ENCODE data around the gene SLC46A1. TPM values are rescaled to one million over a fixed set of nuclear protein-coding genes. Genes with fewer than 3 reads are reported as not detected.
A peak's percentile ranks its signal among the peaks of the same experiment; 100 is the strongest.

SLC46A1 gene
- polyA plus RNA-seq, 1 donor (not counting 4 experiments of a cell fraction or from before 2014, with no cell fraction given), result 1.9 TPM

- Histone ChIP-seq H3K4me2 (ENCODE audit: control insufficient read depth, extremely low read depth, insufficient read depth, low read depth, low read length) (no peak within 1 kb of the TSS), H3K4me3 (ENCODE audit: control insufficient read depth in 2 of 3, extremely low read depth in 1 of 3, insufficient read depth in 2 of 3, low read depth in 1 of 3, low read length in 3 of 3) (no peak within 1 kb of the TSS), H3K27ac (ENCODE audit: control insufficient read depth, insufficient read depth, low read length) (no peak within 1 kb of the TSS), H4K20me1 (ENCODE audit: control insufficient read depth, extremely low read depth, insufficient read depth, low read length) (no peaks in the 10 kb centered on the region), H2AFZ (ENCODE audit: control insufficient read depth, low read length) (no peak within 1 kb of the TSS), H3K36me3 (ENCODE audit: control insufficient read depth in 2 of 2, extremely low read depth in 1 of 2, insufficient read depth in 2 of 2, low read length in 2 of 2) (peaks cover 0 to 2% of the 10 kb centered on the region in 2 experiments), H3K9ac (ENCODE audit: control insufficient read depth, extremely low read depth, insufficient read depth, low read length) (no peak within 1 kb of the TSS), H3K9me3 (ENCODE audit: control insufficient read depth, low read depth, low read length) (no peaks in the 10 kb centered on the region), H3K27me3 (ENCODE audit: control insufficient read depth, extremely low read depth, insufficient read depth, low read length) (peaks cover 18% of the 10 kb centered on the region), H3K9me1 (ENCODE audit: control insufficient read depth, extremely low read depth, insufficient read depth, low read length) (no peaks in the 10 kb centered on the region), H3K79me2 (ENCODE audit: control insufficient read depth, insufficient read depth, low read length) (no peaks in the 10 kb centered on the region), H3K4me1 (ENCODE audit: control insufficient read depth, extremely low read depth, insufficient read depth, low read length) (peaks cover 8% of the 10 kb centered on the region)
- TF ChIP-seq EZH2 (IDR thresholded peaks at IDR 0.05; ENCODE audit: low read length), result no peak
- TF ChIP-seq, protein P1, sequence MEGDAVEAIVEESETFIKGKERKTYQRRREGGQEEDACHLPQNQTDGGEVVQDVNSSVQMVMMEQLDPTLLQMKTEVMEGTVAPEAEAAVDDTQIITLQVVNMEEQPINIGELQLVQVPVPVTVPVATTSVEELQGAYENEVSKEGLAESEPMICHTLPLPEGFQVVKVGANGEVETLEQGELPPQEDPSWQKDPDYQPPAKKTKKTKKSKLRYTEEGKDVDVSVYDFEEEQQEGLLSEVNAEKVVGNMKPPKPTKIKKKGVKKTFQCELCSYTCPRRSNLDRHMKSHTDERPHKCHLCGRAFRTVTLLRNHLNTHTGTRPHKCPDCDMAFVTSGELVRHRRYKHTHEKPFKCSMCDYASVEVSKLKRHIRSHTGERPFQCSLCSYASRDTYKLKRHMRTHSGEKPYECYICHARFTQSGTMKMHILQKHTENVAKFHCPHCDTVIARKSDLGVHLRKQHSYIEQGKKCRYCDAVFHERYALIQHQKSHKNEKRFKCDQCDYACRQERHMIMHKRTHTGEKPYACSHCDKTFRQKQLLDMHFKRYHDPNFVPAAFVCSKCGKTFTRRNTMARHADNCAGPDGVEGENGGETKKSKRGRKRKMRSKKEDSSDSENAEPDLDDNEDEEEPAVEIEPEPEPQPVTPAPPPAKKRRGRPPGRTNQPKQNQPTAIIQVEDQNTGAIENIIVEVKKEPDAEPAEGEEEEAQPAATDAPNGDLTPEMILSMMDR (optimal IDR thresholded peaks at IDR 0.05 in 1 of 3, IDR thresholded peaks at IDR 0.05 in 1 of 3, conservative IDR thresholded peaks at IDR 0.05 in 1 of 3; ENCODE audit: extremely low read depth in 1 of 3, insufficient read depth in 2 of 3, low read length in 3 of 3), result no peak
- DNase-seq (ENCODE audit: low read depth, low spot score) (no peak), FAIRE-seq (no peak)
- dilution Hi-C loops (cut with MboI; ENCODE audit: extremely low pct_ligation_motif_present, low sequenced_read_pairs), result no loop called here
These were observed 35.8 kb downstream of the SLC46A1 start, which contains the start of gene VTN for GRCh38 chr17:28370035-28370743. VTN (minus strand) TSS chr17:28370307; CDS start chr17:28370203, 104 bp downstream.

DNA sequence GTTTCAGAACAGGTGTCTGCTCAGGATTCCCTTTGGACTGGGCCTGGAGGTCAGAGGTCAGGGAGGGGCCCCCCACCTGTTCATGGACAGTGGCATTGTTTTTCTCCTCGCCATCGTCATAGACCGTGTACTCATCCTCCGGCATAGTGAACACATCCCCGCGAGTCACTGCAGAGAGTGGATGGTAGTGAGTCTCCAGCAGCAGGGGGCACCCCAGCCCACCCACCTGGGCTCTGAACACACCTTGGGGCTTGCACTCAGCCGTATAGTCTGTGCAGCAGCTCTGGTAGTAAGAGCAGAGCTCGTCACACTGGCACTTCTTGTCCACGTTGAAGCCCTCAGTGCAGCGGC, 36.4 kb downstream of the SLC46A1 start:
- peaks cover 0 to 3% of the 10 kb centered on the region in 2 experiments for H3K36me3 ChIP-seq (ENCODE audit: control insufficient read depth in 2 of 2, extremely low read depth in 1 of 2, insufficient read depth in 2 of 2, low read length in 2 of 2)
- H3K27ac ChIP-seq (ENCODE audit: control insufficient read depth, insufficient read depth, low read length), result no peak overlapping the region
- peaks cover 8% of the 10 kb centered on the region for H3K4me1 ChIP-seq (ENCODE audit: control insufficient read depth, extremely low read depth, insufficient read depth, low read length)
- FAIRE-seq (no peak), DNase-seq (ENCODE audit: low read depth, low spot score) (no peak)
- no peaks in the 10 kb centered on the region for H3K9me3 ChIP-seq (ENCODE audit: control insufficient read depth, low read depth, low read length)
- H3K4me3 ChIP-seq (ENCODE audit: control insufficient read depth in 2 of 3, extremely low read depth in 1 of 3, insufficient read depth in 2 of 3, low read depth in 1 of 3, low read length in 3 of 3), result no peak overlapping the region
- no peaks in the 10 kb centered on the region for H4K20me1 ChIP-seq (ENCODE audit: control insufficient read depth, extremely low read depth, insufficient read depth, low read length)
- TF ChIP-seq, protein P1 (optimal IDR thresholded peaks at IDR 0.05 in 1 of 3, IDR thresholded peaks at IDR 0.05 in 1 of 3, conservative IDR thresholded peaks at IDR 0.05 in 1 of 3; ENCODE audit: extremely low read depth in 1 of 3, insufficient read depth in 2 of 3, low read length in 3 of 3), result peak in 1 of 3 experiments; percentile 35
- TF ChIP-seq EZH2 (IDR thresholded peaks at IDR 0.05; ENCODE audit: low read length), result no peak
- H3K4me2 ChIP-seq (ENCODE audit: control insufficient read depth, extremely low read depth, insufficient read depth, low read depth, low read length), result no peak overlapping the region
- dilution Hi-C loops (cut with MboI; ENCODE audit: extremely low pct_ligation_motif_present, low sequenced_read_pairs), result no loop called here
- H3K9me1 ChIP-seq (ENCODE audit: control insufficient read depth, extremely low read depth, insufficient read depth, low read length), result no peaks in the 10 kb centered on the region
- H3K27me3 ChIP-seq (ENCODE audit: control insufficient read depth, extremely low read depth, insufficient read depth, low read length), result peaks cover 18% of the 10 kb centered on the region
- no peak overlapping the region for H3K9ac ChIP-seq (ENCODE audit: control insufficient read depth, extremely low read depth, insufficient read depth, low read length)
- no peaks in the 10 kb centered on the region for H3K79me2 ChIP-seq (ENCODE audit: control insufficient read depth, insufficient read depth, low read length)
- H2AFZ ChIP-seq (ENCODE audit: control insufficient read depth, low read length), result no peak overlapping the region
